HuH-7.5 (cell line): Measurements from ENCODE around the gene TMEM185B.
"Not testable (repeated sequence)": the region's sequence is repeated elsewhere in the genome, so short reads cannot be mapped to it uniquely, and the experiment has no call there.

Source experiments
- DNase-seq: peaks from one replicate; pipeline ENCODE4 v3.0.0; 2011; ENCODE audit warnings: low spot score

The TMEM185B gene

DNA sequence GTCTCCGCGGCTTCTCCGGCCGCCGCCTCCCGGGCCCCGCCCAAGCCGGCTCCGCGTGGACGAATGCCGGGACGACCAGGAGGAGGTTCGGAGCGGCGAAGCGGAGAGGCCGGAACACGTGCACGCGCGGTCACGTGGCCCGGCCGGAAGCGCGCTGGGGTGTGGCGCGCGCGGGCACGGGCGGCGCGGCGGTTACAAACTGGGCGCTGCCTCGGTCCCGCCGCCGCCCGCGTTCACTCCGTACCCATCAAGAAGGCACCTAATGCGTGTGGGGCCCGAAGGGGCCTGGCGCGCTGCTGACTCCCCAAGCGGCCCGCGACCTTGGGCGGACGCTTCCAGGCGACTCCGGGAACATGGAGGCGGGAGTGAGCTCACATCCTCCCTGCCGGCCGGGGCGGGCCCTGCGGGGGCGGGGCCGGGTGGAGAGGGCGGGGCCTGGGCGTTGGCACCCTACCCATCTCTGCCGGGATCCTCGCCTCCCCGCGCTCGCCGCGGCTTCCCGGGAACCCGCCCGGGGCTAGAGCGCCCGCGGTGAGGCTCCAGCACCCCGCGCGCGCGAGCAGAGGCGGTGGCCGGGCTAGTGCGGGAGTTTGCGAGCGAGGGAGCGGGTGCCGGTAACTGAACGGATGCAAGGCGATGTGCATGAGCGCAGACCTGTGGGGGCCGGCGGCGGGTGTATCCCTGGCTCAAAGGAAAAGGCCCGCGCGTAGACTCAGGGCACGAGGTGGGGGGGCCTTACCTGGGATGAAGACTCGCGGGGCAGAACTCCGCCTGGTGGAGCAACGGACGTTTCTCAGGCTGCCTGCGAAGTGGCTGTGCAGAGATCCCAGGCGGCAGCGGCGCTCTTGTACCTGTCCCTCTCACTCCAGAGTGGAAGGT, at the start of gene TMEM185B:
TMEM185B (minus strand) TSS at position 367 of the 879 bp plus-strand sequence. CDS start 424 bp downstream, outside the sequence.
- DNase-seq = peak; percentile 96

DNA sequence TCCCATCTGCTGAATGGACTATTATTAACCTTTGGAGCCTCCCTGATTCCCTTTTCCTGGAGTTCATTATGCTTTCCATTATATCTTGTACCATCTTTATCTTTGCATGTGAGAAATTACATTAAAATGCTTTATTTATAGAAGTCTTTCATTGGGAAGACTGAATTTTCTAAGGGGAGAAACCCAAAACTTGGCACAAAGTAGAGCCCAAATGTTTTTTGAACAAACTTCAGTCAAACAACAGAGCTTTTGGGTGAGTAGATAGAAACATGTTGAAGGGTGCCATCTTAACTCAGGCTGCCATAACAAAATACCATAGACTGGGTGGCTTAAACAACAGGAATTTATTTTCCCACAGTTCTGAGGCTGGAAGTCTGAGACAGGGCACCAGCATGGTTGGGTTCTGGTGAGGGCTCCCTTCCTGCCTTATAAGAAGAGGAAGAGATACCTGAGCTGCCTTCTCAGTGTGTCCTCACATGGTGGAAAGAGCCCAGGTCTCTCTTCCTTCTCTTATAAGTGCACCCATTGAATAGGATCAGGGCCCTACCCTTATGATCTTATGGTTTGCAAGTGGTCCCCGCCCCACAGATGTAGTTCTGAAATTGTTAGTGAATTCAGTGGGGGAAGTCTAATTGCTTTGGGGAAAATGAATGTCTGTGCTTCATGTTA, 48.6 kb upstream of the TMEM185B start:
- no peak for DNase-seq

DNA sequence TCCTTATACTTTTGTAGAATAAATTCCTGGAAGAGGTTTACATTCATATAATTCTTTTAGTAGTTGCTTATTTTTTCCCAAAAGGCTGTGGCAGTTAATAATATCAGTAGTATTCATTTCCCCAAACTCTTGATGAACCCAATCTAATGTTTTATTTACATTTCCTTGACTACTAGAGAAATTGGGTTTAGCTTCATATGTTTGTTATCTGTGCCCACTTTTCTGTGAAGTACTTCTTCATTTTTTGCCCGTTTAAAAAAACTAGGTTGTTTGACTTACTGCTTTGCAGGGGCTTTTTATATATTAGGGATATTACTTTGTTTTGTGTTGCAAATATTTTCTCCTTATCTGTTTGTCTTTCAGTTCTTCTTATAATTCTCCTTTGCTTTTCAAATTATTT, 46.6 kb upstream of the TMEM185B start:
- no peak for DNase-seq

DNA sequence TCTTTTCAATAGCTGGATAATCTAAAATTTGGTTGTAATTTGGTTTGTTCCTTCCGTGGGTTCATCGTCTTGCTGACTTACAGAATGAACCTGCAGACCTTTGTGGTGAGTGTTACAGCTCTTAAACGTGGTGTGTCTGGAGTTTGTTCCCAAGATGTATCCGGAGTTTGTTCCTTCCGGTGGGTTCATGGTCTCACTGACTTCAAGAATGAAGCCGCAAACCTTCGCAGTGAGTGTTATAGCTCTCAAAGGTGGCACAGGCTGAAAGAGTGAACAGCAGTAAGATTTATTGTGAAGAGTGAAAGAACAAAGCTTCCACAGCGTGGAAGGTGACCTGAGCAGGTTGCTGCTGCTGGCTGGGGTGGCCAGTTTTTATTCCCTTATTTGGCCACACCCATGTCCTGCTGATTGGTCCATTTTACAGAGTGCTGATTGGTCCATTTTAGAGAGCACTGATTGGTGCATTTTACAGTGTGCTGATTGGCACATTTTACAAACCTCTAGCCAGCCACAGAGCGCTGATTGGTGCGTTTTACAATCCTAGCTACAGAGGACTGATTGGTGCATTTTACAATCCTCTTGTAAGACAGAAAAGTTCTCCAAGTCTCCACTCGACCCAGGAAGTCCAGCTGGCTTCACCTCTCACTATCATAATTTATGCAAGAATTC, 46.0 kb upstream of the TMEM185B start:
- DNase-seq = no peak

DNA sequence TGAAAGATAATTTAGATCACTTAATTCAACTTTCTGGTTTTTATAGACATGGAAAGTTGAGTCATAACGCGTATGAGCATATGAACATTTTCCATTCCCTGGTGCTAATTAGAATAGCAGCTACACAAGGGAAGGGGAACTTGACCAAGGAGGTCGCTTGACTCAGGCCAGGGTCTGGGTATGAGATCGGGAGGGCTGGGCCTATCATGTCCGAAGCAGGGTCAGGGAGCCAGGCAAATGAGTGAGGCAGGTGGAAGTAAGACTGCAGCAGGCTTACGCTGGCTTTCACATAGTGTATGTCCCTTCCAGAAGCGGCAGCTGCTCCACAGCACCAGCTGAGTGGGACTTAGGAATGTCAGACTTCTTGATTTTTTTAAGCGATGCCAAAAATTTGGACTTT, 44.1 kb upstream of the TMEM185B start:
- DNase-seq = no peak

DNA sequence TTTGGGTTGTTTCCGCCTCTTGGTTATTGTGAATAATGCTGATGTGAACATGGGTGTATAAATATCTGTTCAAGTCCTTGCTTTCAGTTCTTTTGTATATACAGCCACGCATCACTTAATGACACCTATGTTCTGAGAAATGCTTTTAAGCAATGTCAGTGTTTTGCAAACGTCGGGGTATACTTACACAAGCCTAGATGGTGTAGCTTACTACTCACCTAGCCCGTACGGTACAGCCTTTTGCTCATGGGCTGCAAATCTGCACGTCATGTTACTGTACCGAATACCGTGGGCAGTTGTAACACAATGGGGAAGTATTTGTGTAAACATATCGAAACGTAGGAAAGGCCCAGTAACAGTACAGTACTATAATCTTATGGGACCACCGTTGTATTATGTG, 41.8 kb upstream of the TMEM185B start:
- no peak for DNase-seq

DNA sequence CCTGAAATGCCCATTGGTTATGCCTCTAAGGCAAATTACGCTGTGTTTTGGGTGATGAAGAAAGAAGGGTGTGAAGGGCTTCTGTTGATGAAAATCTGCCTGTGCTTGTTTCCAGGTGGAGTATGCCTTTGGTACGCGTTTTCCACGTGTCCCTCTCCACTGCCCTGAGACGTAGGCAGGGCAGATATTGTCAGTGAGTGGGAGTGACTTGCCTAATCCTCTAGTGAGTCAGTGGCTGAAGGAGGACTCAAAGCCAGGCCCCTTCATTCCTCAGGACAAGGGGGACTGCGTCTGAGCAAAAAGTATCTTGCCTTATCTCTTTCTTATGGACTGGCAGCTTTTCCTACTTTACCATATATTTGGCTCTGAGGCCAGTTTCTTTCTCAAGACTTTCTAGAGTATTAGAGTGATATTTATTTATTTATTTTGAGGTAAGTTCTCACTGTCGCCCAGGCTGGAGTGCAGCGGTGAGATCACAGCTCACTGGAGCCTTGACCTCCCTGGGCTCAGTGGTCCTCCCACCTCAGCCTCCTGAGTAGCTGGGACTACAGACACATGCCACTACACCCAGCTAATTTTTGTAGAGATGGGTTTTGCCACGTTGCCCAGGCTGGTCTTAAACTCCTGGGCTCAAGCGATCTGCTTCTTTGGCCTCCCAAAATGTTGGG, 39.7 kb upstream of the TMEM185B start:
- DNase-seq = no peak

DNA sequence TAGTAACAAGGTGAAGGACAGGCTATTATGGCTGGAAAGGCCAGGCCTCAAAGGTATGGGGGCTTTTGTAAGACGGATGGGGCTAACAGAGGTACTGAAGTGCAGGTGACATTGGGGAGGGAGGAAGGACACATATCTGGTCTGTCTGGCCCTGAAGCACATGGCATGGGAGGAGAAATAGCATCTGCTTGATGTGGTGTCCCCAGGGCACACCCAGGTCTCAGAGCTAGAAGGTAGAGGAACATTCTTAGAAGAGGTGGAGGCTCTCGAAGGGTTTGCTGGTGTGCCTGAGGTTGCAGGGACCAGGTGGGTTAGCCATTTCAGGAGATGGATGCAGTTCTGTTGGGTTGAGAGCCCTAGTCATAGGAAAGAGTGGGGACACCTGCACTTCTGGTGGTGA, 39.0 kb upstream of the TMEM185B start:
- no peak for DNase-seq

DNA sequence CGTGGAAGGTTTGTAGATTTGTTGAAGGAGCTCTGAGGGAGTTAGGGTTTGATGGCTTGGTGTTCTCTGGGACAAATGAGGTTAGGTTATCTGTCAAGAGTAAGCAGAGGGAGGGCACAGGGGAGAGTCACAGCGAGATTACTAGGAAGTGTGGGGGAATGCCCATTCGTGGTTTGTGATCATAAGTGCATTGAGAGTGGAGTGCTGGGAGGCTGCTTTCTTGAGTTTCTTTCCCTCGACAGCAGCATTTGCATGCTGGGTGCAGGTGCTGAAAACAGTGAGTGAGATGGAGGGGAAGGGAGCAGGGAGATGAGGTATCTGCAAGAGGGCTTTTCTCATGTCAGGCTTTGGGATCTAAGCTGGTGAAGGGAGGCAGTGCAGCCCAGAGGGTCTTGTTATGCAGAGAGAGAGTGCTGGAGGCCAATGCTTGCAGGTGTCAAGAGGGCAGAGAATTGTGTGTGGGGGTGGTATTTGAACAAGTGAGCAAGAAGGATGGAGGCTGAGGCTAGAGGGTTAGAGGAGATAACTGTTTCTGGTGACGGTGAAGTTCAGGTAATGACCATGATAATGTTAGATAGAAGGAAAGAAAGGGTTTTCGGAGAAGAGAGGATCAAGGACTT, 38.3 kb upstream of the TMEM185B start:
- no peak for DNase-seq

DNA sequence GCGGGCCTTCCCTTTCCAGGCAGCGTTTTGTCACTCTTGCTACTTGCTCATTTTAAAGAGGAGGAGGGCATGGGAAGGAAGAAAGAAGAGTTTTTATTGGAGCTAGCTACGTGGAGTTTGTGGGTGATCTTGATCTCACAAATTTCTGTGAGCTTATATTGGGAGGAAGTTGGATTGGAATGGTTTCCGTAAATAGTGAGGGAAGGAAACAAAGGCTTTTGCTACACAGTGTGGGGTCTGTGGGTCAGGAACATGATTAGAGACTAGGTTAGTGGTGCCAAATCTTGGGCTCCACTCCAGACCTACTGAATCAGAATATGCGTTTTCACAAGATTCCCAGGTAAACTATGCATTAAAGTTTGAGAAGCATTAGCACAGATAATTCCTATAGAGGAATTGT, 37.5 kb upstream of the TMEM185B start:
- no peak for DNase-seq

DNA sequence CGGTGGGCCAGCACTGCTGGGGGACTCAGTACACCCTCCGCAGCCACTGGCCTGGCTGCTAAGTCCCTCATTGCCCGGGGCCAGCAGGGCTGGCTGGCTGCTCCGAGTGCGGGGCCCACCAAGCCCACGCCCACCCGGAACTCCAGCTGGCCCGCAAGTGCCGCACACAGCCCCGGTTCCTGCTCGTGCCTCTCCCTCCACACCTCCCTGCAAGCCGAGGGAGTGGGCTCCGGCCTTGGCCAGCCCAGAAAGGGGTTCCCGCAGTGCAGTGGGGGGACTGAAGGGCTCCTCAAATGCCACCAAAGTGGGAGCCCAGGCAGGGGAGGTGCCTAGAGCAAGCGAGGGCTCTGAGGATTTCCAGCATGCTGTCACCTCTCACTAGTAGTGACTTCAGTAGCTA, 36.7 kb upstream of the TMEM185B start:
- DNase-seq = not testable (repeated sequence)

DNA sequence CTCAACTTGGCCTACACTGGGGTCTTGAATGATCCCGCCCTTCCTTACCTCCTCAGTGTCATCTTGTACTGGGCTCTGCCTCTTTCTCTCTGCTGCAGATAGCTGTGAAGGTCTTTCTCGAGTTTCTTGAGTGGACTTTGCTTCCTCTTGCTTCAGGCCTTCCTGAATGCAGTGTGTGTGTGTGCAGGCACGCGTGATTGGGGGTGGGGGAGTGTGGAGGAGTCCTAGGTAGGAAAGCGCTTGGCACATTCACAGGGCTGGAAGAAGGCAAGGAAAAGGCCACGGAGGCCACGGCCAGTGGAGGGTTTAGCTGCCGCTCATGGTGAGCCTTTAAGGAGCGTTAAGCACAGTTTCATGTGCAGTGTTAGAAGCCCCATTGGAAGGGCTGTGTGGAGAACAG, 35.0 kb upstream of the TMEM185B start:
- no peak for DNase-seq

DNA sequence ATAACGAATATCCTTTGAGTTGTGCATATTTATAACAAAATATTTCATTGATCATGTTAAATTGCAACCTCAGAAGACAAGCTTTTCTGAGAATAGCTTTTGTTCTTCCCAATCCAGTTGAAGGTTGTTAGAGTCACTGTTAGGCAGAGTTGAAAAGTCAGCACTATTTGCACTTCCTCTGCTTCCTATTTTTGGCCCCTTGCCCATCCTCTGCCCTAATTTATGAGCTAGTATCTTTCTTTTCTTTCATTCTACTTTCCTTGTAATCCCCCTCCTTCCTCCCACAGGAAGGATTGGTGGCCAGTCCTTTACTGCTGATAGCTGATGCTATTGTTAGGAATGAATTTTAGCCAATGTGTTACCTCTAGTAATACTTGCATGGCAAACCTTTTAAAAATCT, 34.3 kb upstream of the TMEM185B start:
- DNase-seq = no peak

DNA sequence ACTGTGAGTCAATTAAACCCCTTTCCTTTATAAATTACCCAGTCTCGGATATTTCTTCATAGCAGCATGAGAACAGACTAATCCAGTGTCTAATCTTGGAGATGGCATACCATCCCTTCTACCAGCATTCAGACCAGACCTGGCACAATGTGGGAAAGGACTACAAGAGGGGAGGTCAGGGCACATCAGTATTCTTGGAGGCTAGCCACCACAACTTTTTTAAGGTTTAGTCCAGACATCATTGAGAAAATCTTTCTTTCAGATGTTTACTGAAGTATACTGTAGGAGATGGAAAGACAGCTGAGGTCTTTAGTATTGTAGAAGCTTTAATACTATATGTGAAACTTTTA, 33.4 kb upstream of the TMEM185B start:
- DNase-seq = no peak

DNA sequence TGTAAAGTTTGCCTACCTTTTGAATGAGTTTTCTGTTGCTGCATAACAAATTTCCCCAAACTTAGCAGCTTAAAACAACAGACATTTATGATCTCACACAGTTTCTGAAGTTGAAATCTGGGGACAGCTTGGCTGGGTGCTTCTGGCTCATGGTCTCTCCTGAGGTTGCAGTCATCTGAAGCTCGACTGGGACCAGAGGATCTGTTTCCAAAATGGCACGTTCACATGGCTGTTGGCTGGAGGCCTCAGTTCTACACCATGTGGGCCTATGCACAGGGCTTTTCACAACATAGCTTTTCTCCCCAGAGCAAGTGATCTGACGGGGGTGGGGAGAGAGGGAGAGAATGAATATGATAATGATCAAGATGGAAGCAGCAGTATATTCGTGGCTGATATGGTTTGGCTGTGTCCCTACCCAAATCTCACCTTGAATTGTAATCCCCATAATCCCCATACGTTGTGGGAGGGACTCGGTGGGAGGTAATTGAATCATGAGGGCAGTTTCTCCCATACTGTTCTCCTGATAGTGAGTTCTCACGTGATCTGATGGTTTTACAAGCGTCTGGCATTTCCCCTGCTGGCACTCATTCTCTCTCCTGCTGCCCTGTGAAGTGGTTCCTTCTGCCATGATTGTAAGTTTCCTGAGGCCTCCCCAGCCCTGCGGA, 32.9 kb upstream of the TMEM185B start:
- no peak for DNase-seq

DNA sequence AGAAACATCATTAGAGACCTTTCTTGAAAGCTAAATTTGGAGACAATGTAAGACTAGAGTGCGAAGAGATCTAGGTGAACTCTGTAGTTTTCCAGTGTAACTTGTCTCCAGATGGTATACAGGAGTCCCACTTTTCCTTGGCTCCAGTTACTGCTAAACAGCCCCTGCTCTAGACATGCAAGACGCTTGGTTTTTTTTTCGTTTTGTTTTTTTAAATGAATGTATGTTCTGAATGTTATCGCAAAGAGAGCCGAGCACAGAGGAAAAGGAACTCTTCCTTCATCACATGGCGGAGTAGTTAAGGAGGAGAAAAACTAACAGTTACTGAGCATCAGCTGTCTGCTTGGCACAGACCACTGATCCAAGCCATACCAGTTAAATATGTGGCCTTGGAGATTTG, 31.9 kb upstream of the TMEM185B start:
- DNase-seq = no peak

DNA sequence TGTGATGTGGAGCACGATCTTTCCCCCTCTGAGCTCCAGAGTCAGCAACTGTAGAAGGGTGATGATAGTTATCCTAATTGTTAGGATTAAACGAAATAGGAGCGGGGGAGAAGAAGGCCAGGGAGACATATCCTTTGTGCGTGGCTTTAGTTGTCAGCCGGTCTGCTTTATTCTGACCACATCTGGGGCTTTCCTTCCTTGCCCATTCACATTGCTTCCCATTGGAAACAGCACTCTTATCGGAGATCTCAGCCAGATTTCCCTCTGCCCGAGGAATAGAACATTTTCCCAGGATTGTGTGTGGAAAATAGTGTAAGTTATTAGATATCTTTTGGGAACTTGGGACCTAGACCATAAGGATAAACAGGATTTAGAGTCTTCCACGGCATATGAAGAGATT, 31.0 kb upstream of the TMEM185B start:
- no peak for DNase-seq

DNA sequence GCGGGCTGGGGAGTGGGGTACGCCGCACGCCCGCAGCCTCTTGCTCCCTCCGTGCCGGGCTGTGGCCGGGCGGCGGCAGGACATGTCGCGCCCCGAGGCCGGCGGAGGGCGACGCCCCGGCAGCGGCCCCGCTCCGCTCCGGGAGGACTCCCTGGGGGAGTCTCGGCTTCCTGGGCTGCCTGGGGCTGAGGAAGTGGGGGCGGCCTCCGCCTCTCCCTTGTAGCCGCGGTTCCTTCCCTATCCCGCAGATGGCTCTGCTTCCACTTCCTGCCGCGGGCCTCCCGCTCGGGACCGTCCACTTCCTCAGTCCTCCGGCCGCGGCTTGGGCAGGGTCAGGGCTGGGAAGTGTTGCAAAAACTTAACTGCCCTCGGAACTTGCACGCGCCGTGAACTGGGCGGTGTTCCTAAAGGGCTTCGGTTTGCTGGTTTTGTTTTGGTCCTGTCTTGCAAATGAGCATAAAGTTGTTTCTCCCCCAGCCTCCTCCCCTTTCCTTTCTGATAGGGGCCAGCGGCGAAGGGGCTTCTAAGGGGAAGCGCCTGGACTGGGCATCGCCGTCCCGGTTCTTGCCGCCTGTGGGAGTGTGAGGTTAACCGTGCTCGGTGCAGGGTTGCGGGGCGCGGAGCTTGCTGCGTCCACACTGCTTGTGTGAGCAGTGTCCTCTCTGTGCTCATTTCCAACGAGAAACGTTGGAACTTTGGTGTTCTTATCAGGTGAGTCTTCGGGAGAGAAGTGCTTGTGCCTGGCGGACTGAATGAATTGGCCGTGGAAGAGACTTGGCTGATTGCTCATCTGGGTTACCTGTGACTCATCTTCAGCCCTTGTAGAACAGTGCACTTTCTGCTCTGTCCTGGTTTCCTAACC, 30.1 kb upstream of the TMEM185B start:
- DNase-seq = peak; percentile 71

DNA sequence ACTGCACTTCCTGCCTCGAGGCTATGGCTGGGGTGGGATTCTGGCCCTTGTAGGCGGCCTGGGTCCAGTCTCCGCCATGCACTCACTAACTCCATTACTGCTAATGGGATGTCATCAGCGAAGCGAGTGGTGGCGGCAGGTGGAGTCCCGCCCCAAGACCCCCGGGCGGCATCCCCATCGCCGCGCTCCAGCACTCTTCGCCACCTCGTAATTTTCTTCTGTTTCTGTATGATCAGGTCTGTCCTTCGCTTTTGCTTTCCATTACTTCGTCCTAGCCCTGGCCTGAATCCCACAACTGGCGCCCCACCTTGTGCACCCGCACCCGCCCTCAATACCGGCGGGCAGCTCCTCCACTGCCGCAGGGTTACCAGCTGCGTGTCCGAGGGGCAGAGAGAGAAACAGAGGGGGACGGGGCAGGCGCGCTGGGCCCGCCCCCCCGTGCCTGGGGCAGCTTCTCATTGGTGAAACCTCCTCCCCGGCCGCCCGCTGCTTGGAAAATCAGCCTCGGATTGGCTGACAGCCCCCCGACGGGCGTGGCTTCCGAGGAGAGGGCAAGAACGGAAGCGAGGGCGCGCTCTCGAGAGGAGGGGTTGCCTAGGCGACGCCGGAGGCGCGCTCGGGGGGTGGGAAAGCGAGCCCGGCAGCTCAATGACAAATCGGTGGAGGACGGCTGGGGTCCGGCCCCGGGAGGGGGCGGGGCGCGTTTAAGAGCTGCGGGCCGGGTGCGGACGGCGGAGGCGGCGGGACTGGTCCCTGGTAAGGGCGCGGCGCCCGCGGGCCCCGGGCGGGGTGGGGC, 29.2 kb upstream of the TMEM185B start, which contains the start of gene RALB:
RALB (plus strand) TSS at position 628 of the 796 bp plus-strand sequence. CDS start 25,813 bp downstream, outside the sequence.
- DNase-seq = peak; percentile 98

DNA sequence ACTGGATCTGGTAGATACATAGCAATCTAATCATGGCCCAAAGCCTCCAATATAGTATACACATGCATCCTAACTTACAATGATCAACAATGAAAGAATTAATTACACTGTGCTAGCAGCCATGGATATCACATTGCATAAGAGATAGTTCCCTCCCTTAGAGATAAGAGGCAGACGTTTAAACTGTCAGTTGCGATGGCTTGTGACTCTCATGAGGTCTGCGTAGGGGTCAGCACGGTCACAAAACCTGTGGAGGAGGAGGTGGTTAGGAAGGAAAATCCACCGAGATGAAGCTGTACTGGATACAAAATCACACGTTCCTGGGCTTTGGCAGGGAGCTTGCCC, 28.7 kb upstream of the TMEM185B start:
- no peak for DNase-seq
